Germinal center (tissue), 1 donor: Measurements from ENCODE around the gene BTBD2.

Source experiments
- DNase-seq: peaks from one replicate; pipeline ENCODE4 v3.0.0; 2012; ENCODE audit warnings: mixed read lengths, low spot score

The BTBD2 gene

GRCh38 chr19:1985588-1986356 is 29.7 kb downstream of the BTBD2 start:
- DNase-seq = no peak

GRCh38 chr19:1984357-1984756 is 31.2 kb downstream of the BTBD2 start:
- DNase-seq = no peak

- DNase-seq = no peak
Observed at GRCh38 chr19:1981253-1981652, 34.3 kb downstream of the BTBD2 start.

- no peak for DNase-seq
Observed at GRCh38 chr19:1980809-1981181, 34.7 kb downstream of the BTBD2 start.

GRCh38 chr19:1980091-1980808 is 35.3 kb downstream of the BTBD2 start:
- DNase-seq = no peak

GRCh38 chr19:1979642-1980041 is 35.9 kb downstream of the BTBD2 start:
- no peak for DNase-seq

- no peak for DNase-seq
Observed at GRCh38 chr19:1979017-1979416, 36.5 kb downstream of the BTBD2 start.

- no peak for DNase-seq
Observed at GRCh38 chr19:1978346-1978894, 37.1 kb downstream of the BTBD2 start.

GRCh38 chr19:1977120-1977519 is 38.4 kb downstream of the BTBD2 start:
- DNase-seq = no peak

- no peak for DNase-seq
Observed at GRCh38 chr19:1975162-1975480, 40.4 kb downstream of the BTBD2 start.

- DNase-seq = no peak
Observed at GRCh38 chr19:1974381-1975161, 40.9 kb downstream of the BTBD2 start.

- DNase-seq = no peak
Observed at GRCh38 chr19:1970806-1971502, 44.6 kb downstream of the BTBD2 start.

GRCh38 chr19:1970003-1970805 is 45.3 kb downstream of the BTBD2 start:
- no peak for DNase-seq

GRCh38 chr19:1969176-1970002 is 46.1 kb downstream of the BTBD2 start:
- DNase-seq = no peak

- DNase-seq = no peak
Observed at GRCh38 chr19:1968279-1969175, 47.0 kb downstream of the BTBD2 start.

GRCh38 chr19:1967087-1967608 is 48.4 kb downstream of the BTBD2 start:
- no peak for DNase-seq

- DNase-seq = no peak
Observed at GRCh38 chr19:1962674-1963073, 52.8 kb downstream of the BTBD2 start.

- no peak for DNase-seq
Observed at GRCh38 chr19:1961000-1961883, 54.3 kb downstream of the BTBD2 start.
